Lower lobe of right lung (tissue), 2 donors: ENCODE measurements around the gene ABHD16A. TPM values are rescaled to one million over a fixed set of nuclear protein-coding genes. Genes with fewer than 3 reads are reported as not detected.

ENCODE experiments used
- ATAC-seq, 2 donors: fragments of 200-7000 bp; cut with Tn5 transposase; one replicate each; pipeline ENCODE4 v1.9.1; 2020 to 2022; ENCODE audit warnings: mild to moderate bottlenecking in 2 of 2, moderate library complexity in 2 of 2
- DNase-seq: peaks from one replicate; pipeline ENCODE4 v3.0.0-alpha.2; 2020
- H3K27ac ChIP-seq: fragments of 200-600 bp; one replicate; pipeline ENCODE4 v1.8.0; 2022
- H3K27me3 ChIP-seq: fragments of 200-600 bp; one replicate; pipeline ENCODE4 v1.8.0; 2022; ENCODE audit warnings: low read depth
- H3K36me3 ChIP-seq: fragments of 200-600 bp; one replicate; pipeline ENCODE4 v1.8.0; 2022; ENCODE audit warnings: mild to moderate bottlenecking
- H3K4me1 ChIP-seq: fragments of 200-600 bp; one replicate; pipeline ENCODE4 v1.8.0; 2022
- H3K4me3 ChIP-seq: fragments of 200-600 bp; one replicate; pipeline ENCODE4 v1.8.0; 2022; ENCODE audit warnings: mild to moderate bottlenecking
- H3K9me3 ChIP-seq: fragments of 200-600 bp; one replicate; pipeline ENCODE4 v1.8.0; 2022
- CTCF ChIP-seq: fragments of 200-600 bp; IDR thresholded peaks from one replicate; pipeline ENCODE4 v1.8.0; 2022; ENCODE audit warnings: antibody characterized with exemption, mild to moderate bottlenecking
- intact Hi-C: fragments of 100-400 bp; cut with DNase I; formaldehyde crosslinking; loops from one replicate; pipeline ENCODE4 v1.11.0; 2022
- total RNA-seq: library from RNA; stranded (reverse); fragmentation: NEBNext Ultra II Directional; extraction: Animal tissue kit (Norgen Biotek cat#: 25700); gene quantifications from one replicate; pipeline ENCODE4 v1.2.1, GENCODE V29; 2021
- donor health status: DM: no; HTN: yes; CAD: no; lungs with severe emphysema.

The ABHD16A gene
- total RNA-seq, 1 donor from 2014 or later = 56.4 TPM

- Histone ChIP-seq H3K27ac (no peak within 1 kb of the TSS), H3K27me3 (no peaks in the 10 kb centered on the region), H3K36me3 (peaks cover 5% of the 10 kb centered on the region), H3K4me3 (no peak within 1 kb of the TSS), H3K9me3 (no peaks in the 10 kb centered on the region), H3K4me1 (peaks cover 11% of the 10 kb centered on the region)
- intact Hi-C loops = no loop called here
- TF ChIP-seq CTCF = no peak
- peak; percentile 13 for DNase-seq
- ATAC-seq = no peak
These were observed 18.4 kb upstream of the ABHD16A start, which contains the start of gene LY6G6C for GRCh38 chr6:31721351-31722020. Gene LY6G6C (minus strand): TSS chr6:31721746. CDS start chr6:31721679, 67 bp downstream.

- DNase-seq = peak; percentile 2
- H3K9me3 ChIP-seq = no peaks in the 10 kb centered on the region
- ATAC-seq = no peak
- H3K27me3 ChIP-seq = no peaks in the 10 kb centered on the region
- H3K27ac ChIP-seq = no peak overlapping the region
- intact Hi-C loops = no loop called here
- no peaks in the 10 kb centered on the region for H3K36me3 ChIP-seq
- no peak for TF ChIP-seq CTCF
- no peak overlapping the region for H3K4me3 ChIP-seq
- H3K4me1 ChIP-seq = no peaks in the 10 kb centered on the region
These were observed 17.2 kb upstream of the ABHD16A start for GRCh38 chr6:31720196-31720770.

- no peak for ATAC-seq
- H3K4me1 ChIP-seq = no peaks in the 10 kb centered on the region
- H3K27me3 ChIP-seq = no peaks in the 10 kb centered on the region
- no peak for TF ChIP-seq CTCF
- H3K4me3 ChIP-seq = no peak overlapping the region
- no peaks in the 10 kb centered on the region for H3K9me3 ChIP-seq
- H3K36me3 ChIP-seq = no peaks in the 10 kb centered on the region
- intact Hi-C loops = no loop called here
- DNase-seq = no peak
- peak overlapping the region; percentile 18 for H3K27ac ChIP-seq
These were observed 15.9 kb upstream of the ABHD16A start for GRCh38 chr6:31719001-31719400.

GRCh38 chr6:31718265-31718664 lies 15.1 kb upstream of the ABHD16A start:
- no peak overlapping the region for H3K4me3 ChIP-seq
- no peaks in the 10 kb centered on the region for H3K27me3 ChIP-seq
- peak; percentile 76 to 84 for ATAC-seq
- peak overlapping the region; percentile 18 for H3K27ac ChIP-seq
- H3K4me1 ChIP-seq = no peaks in the 10 kb centered on the region
- intact Hi-C loops = no loop called here
- peak; percentile 48 for DNase-seq
- no peaks in the 10 kb centered on the region for H3K36me3 ChIP-seq
- H3K9me3 ChIP-seq = no peaks in the 10 kb centered on the region
- no peak for TF ChIP-seq CTCF

- no peak overlapping the region for H3K27ac ChIP-seq
- no peak for TF ChIP-seq CTCF
- intact Hi-C loops = no loop called here
- H3K9me3 ChIP-seq = no peaks in the 10 kb centered on the region
- no peaks in the 10 kb centered on the region for H3K36me3 ChIP-seq
- H3K4me1 ChIP-seq = no peaks in the 10 kb centered on the region
- no peaks in the 10 kb centered on the region for H3K27me3 ChIP-seq
- ATAC-seq (no peak), DNase-seq (no peak)
- no peak overlapping the region for H3K4me3 ChIP-seq
These were observed 14.5 kb upstream of the ABHD16A start for GRCh38 chr6:31717499-31718222.
